ENCODE results near the gene FUCA1.
"Not testable (repeated sequence)": the region's sequence is repeated elsewhere in the genome, so short reads cannot be mapped to it uniquely, and the experiment has no call there.

Gene FUCA1

GRCh38 chr1:23804183-23804835, 63.8 kb downstream of the FUCA1 start:
- no peak overlapping the region for H3K27ac ChIP-seq
- TF ChIP-seq CTCF (conservative IDR thresholded peaks at IDR 0.05): no peak

GRCh38 chr1:23803674-23804073, 64.4 kb downstream of the FUCA1 start:
- no peak overlapping the region for H3K27ac ChIP-seq
- no peak for TF ChIP-seq CTCF (conservative IDR thresholded peaks at IDR 0.05)

DNA sequence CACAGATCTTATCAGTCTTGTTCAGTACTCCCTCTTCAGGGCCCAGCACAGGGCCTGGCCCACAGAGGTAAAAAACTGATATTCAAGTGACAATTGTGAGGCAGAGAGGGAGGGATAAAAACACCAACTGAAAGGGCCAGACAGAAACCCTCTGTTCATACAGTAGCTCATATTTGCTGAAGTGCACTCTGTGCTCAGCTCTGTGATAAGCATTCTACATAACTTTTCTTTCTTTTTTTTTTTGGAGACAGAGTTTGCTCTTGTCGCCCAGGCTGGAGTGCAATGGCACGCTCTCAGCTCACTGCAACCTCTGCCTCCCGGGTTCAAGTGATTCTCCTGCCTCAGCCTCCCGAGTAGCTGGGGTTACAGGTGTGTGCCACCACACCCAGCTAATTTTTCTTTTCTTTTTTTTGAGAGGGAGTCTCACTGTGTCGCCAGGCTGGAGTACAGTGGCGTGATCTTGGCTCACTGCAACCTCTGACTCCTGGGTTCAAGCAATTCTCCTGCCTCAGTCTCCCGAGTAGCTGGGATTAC, 65.2 kb downstream of the FUCA1 start:
- H3K27ac ChIP-seq: not testable (repeated sequence)

- H3K27ac ChIP-seq: peak overlapping the region; percentile 82
- no peak for TF ChIP-seq CTCF (conservative IDR thresholded peaks at IDR 0.05)
These were observed 66.2 kb downstream of the FUCA1 start for GRCh38 chr1:23801876-23802275.

GRCh38 chr1:23801338-23801748, 66.7 kb downstream of the FUCA1 start:
- no peak for TF ChIP-seq CTCF (conservative IDR thresholded peaks at IDR 0.05)
- peak overlapping the region; percentile 82 for H3K27ac ChIP-seq

GRCh38 chr1:23800400-23801337, 67.4 kb downstream of the FUCA1 start, which contains the start of gene GALE:
GALE (minus strand) TSS chr1:23800754; CDS start chr1:23799007, 1,747 bp downstream.
- TF ChIP-seq CTCF (conservative IDR thresholded peaks at IDR 0.05): no peak

GRCh38 chr1:23799570-23800399, 68.3 kb downstream of the FUCA1 start:
- TF ChIP-seq CTCF (conservative IDR thresholded peaks at IDR 0.05): no peak

More at GRCh38 chr1:23800400-23801337, 67.4 kb downstream of the FUCA1 start, which contains the start of gene GALE:
- peak within 1 kb of the TSS; percentile 82 for H3K27ac ChIP-seq

More at GRCh38 chr1:23799570-23800399, 68.3 kb downstream of the FUCA1 start:
- H3K27ac ChIP-seq: peak overlapping the region; percentile 82
